ENCODE results near the gene ITGB5. TPM values are rescaled to one million over a fixed set of nuclear protein-coding genes. Genes with fewer than 3 reads are reported as not detected.
"Not testable (repeated sequence)": the region's sequence is repeated elsewhere in the genome, so short reads cannot be mapped to it uniquely, and the experiment has no call there.

Gene ITGB5
- total and polyA plus RNA-seq, 4 donors = 21.0 to 126 (median 43.7) TPM

DNA sequence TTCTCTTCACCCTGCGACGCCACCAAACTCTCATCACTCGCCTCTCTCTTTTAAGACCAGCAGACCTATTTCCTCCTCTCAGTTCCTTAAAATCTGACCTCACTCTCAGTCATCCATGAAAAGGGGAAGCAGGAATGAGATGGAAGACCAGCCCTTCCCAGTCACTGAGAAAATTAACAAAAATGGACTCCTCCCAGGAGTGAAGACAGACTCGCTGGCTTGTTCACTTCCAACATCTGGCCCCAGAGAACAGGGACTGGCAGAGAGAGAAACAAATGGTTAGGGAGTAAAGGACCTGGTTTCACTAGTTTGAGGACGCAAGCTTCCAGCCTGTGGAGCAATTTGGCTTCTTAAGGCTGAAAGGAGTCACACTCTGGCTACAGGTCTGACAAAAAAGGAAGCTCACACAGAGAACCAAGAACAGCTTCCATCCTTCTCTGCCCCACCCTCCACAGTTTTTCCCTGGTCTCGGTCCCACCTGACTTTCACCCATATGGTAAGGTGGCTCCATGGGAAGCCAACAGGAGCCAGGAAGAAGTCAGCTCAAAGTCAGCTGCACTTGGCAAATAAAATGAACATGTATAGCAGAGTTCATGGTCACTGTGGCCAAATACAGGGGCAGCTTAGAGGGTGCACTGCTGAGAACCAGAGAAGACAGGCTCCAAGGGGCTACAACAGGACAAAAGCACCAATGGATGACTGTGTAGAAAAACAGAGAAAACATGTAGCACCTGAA, 57.2 kb downstream of the ITGB5 start:
- Histone ChIP-seq H3K36me3 (ENCODE audit: control insufficient read depth in 4 of 4, insufficient read depth in 4 of 4, low read length in 4 of 4) (peaks cover 0 to 7% (median 1%) of the 10 kb centered on the region in 4 donors), H3K4me3 (no peak overlapping the region), H3K4me1 (ENCODE audit: control insufficient read depth in 5 of 5, insufficient read depth in 5 of 5, low read length in 5 of 5) (peaks cover 0 to 24% (median 11%) of the 10 kb centered on the region in 5 donors), H3K9ac (ENCODE audit: insufficient read depth in 1 of 2, low read length in 2 of 2) (no peak overlapping the region), H3K9me3 (ENCODE audit: control insufficient read depth in 4 of 4, insufficient read depth in 3 of 4, low read length in 3 of 4) (no peaks in the 10 kb centered on the region), H3K27me3 (ENCODE audit: control insufficient read depth in 3 of 3, insufficient read depth in 3 of 3, low read length in 2 of 3) (no peaks in the 10 kb centered on the region), H3K27ac (ENCODE audit: low read depth in 1 of 2, low read length in 1 of 2) (peak overlapping the region; percentile 49 to 82)
- 52 to 68% methylated on average over 6 of the region's 6 CpGs for WGBS, 2 donors
- TF ChIP-seq, protein P1, sequence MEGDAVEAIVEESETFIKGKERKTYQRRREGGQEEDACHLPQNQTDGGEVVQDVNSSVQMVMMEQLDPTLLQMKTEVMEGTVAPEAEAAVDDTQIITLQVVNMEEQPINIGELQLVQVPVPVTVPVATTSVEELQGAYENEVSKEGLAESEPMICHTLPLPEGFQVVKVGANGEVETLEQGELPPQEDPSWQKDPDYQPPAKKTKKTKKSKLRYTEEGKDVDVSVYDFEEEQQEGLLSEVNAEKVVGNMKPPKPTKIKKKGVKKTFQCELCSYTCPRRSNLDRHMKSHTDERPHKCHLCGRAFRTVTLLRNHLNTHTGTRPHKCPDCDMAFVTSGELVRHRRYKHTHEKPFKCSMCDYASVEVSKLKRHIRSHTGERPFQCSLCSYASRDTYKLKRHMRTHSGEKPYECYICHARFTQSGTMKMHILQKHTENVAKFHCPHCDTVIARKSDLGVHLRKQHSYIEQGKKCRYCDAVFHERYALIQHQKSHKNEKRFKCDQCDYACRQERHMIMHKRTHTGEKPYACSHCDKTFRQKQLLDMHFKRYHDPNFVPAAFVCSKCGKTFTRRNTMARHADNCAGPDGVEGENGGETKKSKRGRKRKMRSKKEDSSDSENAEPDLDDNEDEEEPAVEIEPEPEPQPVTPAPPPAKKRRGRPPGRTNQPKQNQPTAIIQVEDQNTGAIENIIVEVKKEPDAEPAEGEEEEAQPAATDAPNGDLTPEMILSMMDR (IDR thresholded peaks at IDR 0.05; ENCODE audit: control extremely low read depth, extremely low read depth) = no peak
- ATAC-seq (ENCODE audit: insufficient read depth, low FRiP score) (peak; percentile 59), DNase-seq (peak in 1 of 3 donors; percentile 21)

DNA sequence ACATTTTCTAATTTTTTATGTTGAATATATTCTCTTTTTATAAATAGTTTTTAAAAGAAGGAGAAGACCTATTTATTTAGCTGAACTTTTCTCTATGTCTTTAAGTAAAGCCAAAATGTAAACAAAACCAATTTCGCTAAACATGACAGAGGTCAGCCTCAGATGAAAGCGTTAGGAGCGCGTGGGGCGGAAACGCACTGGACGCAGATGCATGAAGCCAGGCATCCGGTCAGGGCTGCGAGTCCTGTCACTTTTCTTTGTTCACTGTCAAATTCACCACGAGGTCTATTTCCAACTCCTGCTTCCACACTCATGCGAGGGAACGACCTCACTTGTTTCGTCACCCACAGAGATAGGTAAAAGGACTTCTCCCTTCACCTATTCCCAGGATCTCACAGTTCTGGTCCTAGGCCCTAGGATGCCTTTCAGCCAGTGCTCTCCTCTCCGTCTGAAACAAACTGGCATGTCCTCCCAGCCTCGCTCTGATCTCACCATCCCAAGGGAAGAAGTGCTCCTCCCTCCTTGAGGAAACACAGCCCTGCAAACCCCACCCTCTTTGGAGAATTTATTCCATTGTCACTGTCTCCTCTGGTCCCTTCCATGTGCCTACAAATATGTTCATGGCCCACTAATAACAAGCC, 57.9 kb downstream of the ITGB5 start:
- H3K4me1 ChIP-seq (ENCODE audit: control insufficient read depth in 5 of 5, insufficient read depth in 5 of 5, low read length in 5 of 5) = peaks cover 0 to 21% (median 7%) of the 10 kb centered on the region in 5 donors
- ATAC-seq (ENCODE audit: insufficient read depth, low FRiP score) = no peak
- no peak overlapping the region for H3K9ac ChIP-seq (ENCODE audit: insufficient read depth in 1 of 2, low read length in 2 of 2)
- peak; percentile 61 to 82 (median 62) for DNase-seq
- no peak overlapping the region for H3K4me3 ChIP-seq
- WGBS, 2 donors = 66 to 80% methylated on average over 15 of the region's 15 CpGs
- TF ChIP-seq, protein P1 (IDR thresholded peaks at IDR 0.05; ENCODE audit: control extremely low read depth, extremely low read depth) = no peak
- H3K9me3 ChIP-seq (ENCODE audit: control insufficient read depth in 4 of 4, insufficient read depth in 3 of 4, low read length in 3 of 4) = no peaks in the 10 kb centered on the region
- no peaks in the 10 kb centered on the region for H3K27me3 ChIP-seq (ENCODE audit: control insufficient read depth in 3 of 3, insufficient read depth in 3 of 3, low read length in 2 of 3)
- peak overlapping the region; percentile 58 to 82 for H3K27ac ChIP-seq (ENCODE audit: low read depth in 1 of 2, low read length in 1 of 2)
- peaks cover 0 to 7% (median 1%) of the 10 kb centered on the region in 4 donors for H3K36me3 ChIP-seq (ENCODE audit: control insufficient read depth in 4 of 4, insufficient read depth in 4 of 4, low read length in 4 of 4)

DNA sequence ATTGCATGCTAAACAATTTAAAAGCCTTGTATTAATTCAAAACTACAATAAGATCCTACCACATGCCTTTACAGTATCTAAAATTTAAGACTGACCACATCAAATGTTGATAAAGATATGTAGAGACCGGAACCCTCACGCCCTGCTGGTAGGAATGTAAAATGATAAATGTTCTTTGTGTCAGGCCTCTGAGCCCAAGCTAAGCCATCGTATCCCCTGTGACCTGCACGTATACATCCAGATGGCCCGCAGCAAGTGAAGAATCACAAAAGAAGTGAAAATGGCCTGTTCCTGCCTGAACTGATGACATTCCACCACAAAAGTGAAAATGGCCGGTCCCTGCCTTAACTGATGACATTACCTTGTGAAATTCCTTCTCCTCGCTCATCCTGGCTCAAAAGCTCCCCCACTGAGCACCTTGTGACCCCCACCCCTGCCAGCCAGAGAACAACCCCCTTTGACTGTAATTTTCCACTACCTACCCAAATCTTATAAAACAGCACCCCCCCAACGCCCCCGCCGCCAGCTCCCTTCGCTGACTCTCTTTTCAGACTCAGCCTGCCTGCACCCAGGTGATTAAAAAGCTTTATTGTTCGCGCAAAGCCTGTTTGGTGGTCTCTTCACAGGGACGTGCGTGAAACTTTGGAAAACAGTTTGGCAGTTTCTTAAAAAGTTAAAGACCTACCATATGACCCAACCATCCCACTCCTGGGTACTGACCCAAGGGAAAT, 59.5 kb downstream of the ITGB5 start:
- not testable (repeated sequence) for H3K4me3 ChIP-seq; H3K36me3 ChIP-seq (ENCODE audit: control insufficient read depth in 4 of 4, insufficient read depth in 4 of 4, low read length in 4 of 4); H3K9ac ChIP-seq (ENCODE audit: insufficient read depth in 1 of 2, low read length in 2 of 2); H3K27ac ChIP-seq (ENCODE audit: low read depth in 1 of 2, low read length in 1 of 2); H3K9me3 ChIP-seq (ENCODE audit: control insufficient read depth in 4 of 4, insufficient read depth in 3 of 4, low read length in 3 of 4); H3K27me3 ChIP-seq (ENCODE audit: control insufficient read depth in 3 of 3, insufficient read depth in 3 of 3, low read length in 2 of 3); ATAC-seq (ENCODE audit: insufficient read depth, low FRiP score)
- WGBS, 2 donors = 90 to 92% methylated on average over 15 of the region's 15 CpGs
- DNase-seq = peak in 1 of 3 donors; percentile 19
- peaks cover 0 to 12% (median 7%) of the 10 kb centered on the region in 5 donors for H3K4me1 ChIP-seq (ENCODE audit: control insufficient read depth in 5 of 5, insufficient read depth in 5 of 5, low read length in 5 of 5)

DNA sequence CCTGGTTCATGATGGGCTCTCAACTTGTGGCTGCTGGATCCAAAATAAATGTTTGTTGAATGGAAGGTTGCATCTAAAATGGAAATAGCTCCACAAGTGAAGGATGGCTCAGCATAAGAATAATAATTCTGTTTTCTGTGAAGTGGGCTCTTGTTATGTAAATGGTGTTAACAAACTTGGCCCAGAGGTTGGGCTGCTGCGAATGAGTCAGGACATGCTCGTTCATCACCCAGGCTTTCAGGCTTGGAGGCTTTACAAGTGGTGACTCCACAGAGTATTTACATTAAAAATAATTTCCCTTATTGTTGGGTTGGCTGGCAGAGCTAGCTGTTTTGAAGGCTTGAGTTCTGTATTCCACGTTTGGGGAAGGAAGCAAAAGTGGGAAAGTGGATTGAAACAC, 60.5 kb downstream of the ITGB5 start:
- no peak overlapping the region for H3K9ac ChIP-seq (ENCODE audit: insufficient read depth in 1 of 2, low read length in 2 of 2)
- no peak for ATAC-seq (ENCODE audit: insufficient read depth, low FRiP score)
- peaks cover 0 to 7% (median 1%) of the 10 kb centered on the region in 4 donors for H3K36me3 ChIP-seq (ENCODE audit: control insufficient read depth in 4 of 4, insufficient read depth in 4 of 4, low read length in 4 of 4)
- peaks cover 0 to 7% (median 4%) of the 10 kb centered on the region in 5 donors for H3K4me1 ChIP-seq (ENCODE audit: control insufficient read depth in 5 of 5, insufficient read depth in 5 of 5, low read length in 5 of 5)
- H3K27ac ChIP-seq (ENCODE audit: low read depth in 1 of 2, low read length in 1 of 2) = peak overlapping the region in 1 of 2 donors; percentile 37
- H3K27me3 ChIP-seq (ENCODE audit: control insufficient read depth in 3 of 3, insufficient read depth in 3 of 3, low read length in 2 of 3) = no peaks in the 10 kb centered on the region
- no peak overlapping the region for H3K4me3 ChIP-seq
- TF ChIP-seq, protein P1 (IDR thresholded peaks at IDR 0.05; ENCODE audit: control extremely low read depth, extremely low read depth) = no peak
- H3K9me3 ChIP-seq (ENCODE audit: control insufficient read depth in 4 of 4, insufficient read depth in 3 of 4, low read length in 3 of 4) = no peaks in the 10 kb centered on the region
- WGBS, 2 donors = 29 to 63% methylated on average over 3 of the region's 3 CpGs
- DNase-seq = peak in 1 of 3 donors; percentile 20

Measured in lung (tissue), 12 donors.